Mesothelial cell of epicardium (in vitro differentiated cells): Measurements from ENCODE around the gene HOXB3. TPM values are rescaled to one million over a fixed set of nuclear protein-coding genes. Genes with fewer than 3 reads are reported as not detected.
A peak's percentile ranks its signal among the peaks of the same experiment; 100 is the strongest.

Experiments
- DNase-seq, 2 experiments: peaks; one replicate each; pipeline ENCODE4 v3.0.0; 2021; ENCODE audit warnings: low spot score in 2 of 2; ENCODE audit not compliant: unreplicated experiment in 2 of 2
- H3K27ac Mint-ChIP-seq: 2 replicates; pipeline ENCODE4 v1.8.0; 2021; ENCODE audit warnings: mixed read lengths
- H3K27me3 Mint-ChIP-seq: 2 replicates; pipeline ENCODE4 v1.8.0; 2021; ENCODE audit warnings: low read depth, mixed read lengths
- H3K36me3 Mint-ChIP-seq: 2 replicates; pipeline ENCODE4 v1.8.0; 2021; ENCODE audit warnings: mixed read lengths
- H3K4me1 Mint-ChIP-seq: 2 replicates; pipeline ENCODE4 v1.8.0; 2021; ENCODE audit warnings: mixed read lengths
- H3K4me3 Mint-ChIP-seq: 2 replicates; pipeline ENCODE4 v1.8.0; 2021; ENCODE audit warnings: mild to moderate bottlenecking, moderate library complexity, mixed read lengths
- H3K9me3 Mint-ChIP-seq: 2 replicates; pipeline ENCODE4 v1.8.0; 2021; ENCODE audit warnings: mixed read lengths
- CTCF ChIP-seq: fragments of 200-600 bp; sonication (generic); IDR thresholded peaks from one replicate; pipeline ENCODE4 v1.5.0; 2021; ENCODE audit warnings: antibody characterized with exemption; ENCODE audit not compliant: unreplicated experiment
- total RNA-seq: library from RNA; stranded (reverse); gene quantifications from 3 replicates; pipeline ENCODE4 v1.2.1, GENCODE V29; 2021

The HOXB3 gene
- total RNA-seq, 1 donor from 2014 or later = 303 TPM

GRCh38 chr17:48601539-48602425 is 11.7 kb upstream of the HOXB3 start:
- no peak for TF ChIP-seq CTCF
- Mint-ChIP-seq H3K4me1 (peaks cover 86% of the 10 kb centered on the region), H3K4me3 (peak overlapping the region; percentile 90), H3K36me3 (peaks cover 9% of the 10 kb centered on the region), H3K9me3 (no peaks in the 10 kb centered on the region), H3K27ac (peak overlapping the region; percentile 100), H3K27me3 (no peaks in the 10 kb centered on the region)
- DNase-seq = no peak

- H3K27me3 Mint-ChIP-seq = no peaks in the 10 kb centered on the region
- H3K4me3 Mint-ChIP-seq = peak overlapping the region; percentile 90
- peaks cover 85% of the 10 kb centered on the region for H3K4me1 Mint-ChIP-seq
- no peak for TF ChIP-seq CTCF
- no peak for DNase-seq
- no peaks in the 10 kb centered on the region for H3K9me3 Mint-ChIP-seq
- H3K27ac Mint-ChIP-seq = peak overlapping the region; percentile 100
- peaks cover 7% of the 10 kb centered on the region for H3K36me3 Mint-ChIP-seq
Measured at GRCh38 chr17:48601207-48601538, 11.1 kb upstream of the HOXB3 start.

- Mint-ChIP-seq H3K27me3 (no peaks in the 10 kb centered on the region), H3K27ac (peak overlapping the region; percentile 100), H3K36me3 (peaks cover 7% of the 10 kb centered on the region), H3K4me1 (peaks cover 85% of the 10 kb centered on the region), H3K4me3 (peak overlapping the region; percentile 90), H3K9me3 (no peaks in the 10 kb centered on the region)
- DNase-seq = no peak
- no peak for TF ChIP-seq CTCF
Measured at GRCh38 chr17:48600244-48601098, 10.4 kb upstream of the HOXB3 start.

GRCh38 chr17:48599354-48599753 is 9.3 kb upstream of the HOXB3 start:
- TF ChIP-seq CTCF = no peak
- DNase-seq = no peak
- H3K27me3 Mint-ChIP-seq = no peaks in the 10 kb centered on the region

GRCh38 chr17:48598736-48599135 is 8.7 kb upstream of the HOXB3 start:
- no peak for DNase-seq
- no peak for TF ChIP-seq CTCF
- Mint-ChIP-seq H3K27me3 (no peaks in the 10 kb centered on the region), H3K36me3 (peaks cover 9% of the 10 kb centered on the region), H3K9me3 (no peaks in the 10 kb centered on the region), H3K4me3 (peak overlapping the region; percentile 90), H3K27ac (peak overlapping the region; percentile 100), H3K4me1 (peaks cover 88% of the 10 kb centered on the region)

More at GRCh38 chr17:48599354-48599753, 9.3 kb upstream of the HOXB3 start:
- H3K4me3 Mint-ChIP-seq = peak overlapping the region; percentile 90
- H3K36me3 Mint-ChIP-seq = peaks cover 9% of the 10 kb centered on the region
- no peaks in the 10 kb centered on the region for H3K9me3 Mint-ChIP-seq
- H3K27ac Mint-ChIP-seq = peak overlapping the region; percentile 100
- H3K4me1 Mint-ChIP-seq = peaks cover 86% of the 10 kb centered on the region
